ENCODE results near the gene KLF1. TPM values are rescaled to one million over a fixed set of nuclear protein-coding genes. Genes with fewer than 3 reads are reported as not detected.

The KLF1 gene
- total RNA-seq, 1 donor from 2014 or later, result not detected

- Mint-ChIP-seq H3K4me1 (ENCODE audit: unreplicated experiment) (peaks cover 19% of the 10 kb centered on the region), H3K9me3 (ENCODE audit: unreplicated experiment) (no peaks in the 10 kb centered on the region), H3K27ac (ENCODE audit: unreplicated experiment) (no peak overlapping the region), H3K4me3 (ENCODE audit: unreplicated experiment) (peak overlapping the region; percentile 55), H3K27me3 (ENCODE audit: unreplicated experiment) (peaks cover 59% of the 10 kb centered on the region), H3K36me3 (ENCODE audit: unreplicated experiment) (no peaks in the 10 kb centered on the region)
- no peak for DNase-seq (ENCODE audit: extremely low spot score, unreplicated experiment)
- TF ChIP-seq CTCF (IDR thresholded peaks at IDR 0.05), result no peak
Measured at GRCh38 chr19:12841094-12841493, 45.9 kb downstream of the KLF1 start.

GRCh38 chr19:12840091-12841079, 46.6 kb downstream of the KLF1 start:
- Mint-ChIP-seq H3K27ac (ENCODE audit: unreplicated experiment) (no peak overlapping the region), H3K4me1 (ENCODE audit: unreplicated experiment) (peaks cover 20% of the 10 kb centered on the region), H3K27me3 (ENCODE audit: unreplicated experiment) (peaks cover 66% of the 10 kb centered on the region), H3K9me3 (ENCODE audit: unreplicated experiment) (no peaks in the 10 kb centered on the region), H3K36me3 (ENCODE audit: unreplicated experiment) (no peaks in the 10 kb centered on the region), H3K4me3 (ENCODE audit: unreplicated experiment) (peak overlapping the region; percentile 55)
- no peak for DNase-seq (ENCODE audit: extremely low spot score, unreplicated experiment)
- no peak for TF ChIP-seq CTCF (IDR thresholded peaks at IDR 0.05)

- H3K27ac Mint-ChIP-seq (ENCODE audit: unreplicated experiment), result no peak overlapping the region
Measured at GRCh38 chr19:12838886-12839756, 47.9 kb downstream of the KLF1 start.

GRCh38 chr19:12838182-12838885, 48.7 kb downstream of the KLF1 start, which contains the start of gene MAST1:
TSS of gene MAST1 (plus strand) at chr19:12838515. CDS start at chr19:12838573, 58 bp downstream.
- peaks cover 24% of the 10 kb centered on the region for H3K4me1 Mint-ChIP-seq (ENCODE audit: unreplicated experiment)
- H3K9me3 Mint-ChIP-seq (ENCODE audit: unreplicated experiment), result no peaks in the 10 kb centered on the region
- no peak for DNase-seq (ENCODE audit: extremely low spot score, unreplicated experiment)
- peak; percentile 65 for TF ChIP-seq CTCF (IDR thresholded peaks at IDR 0.05)
- peaks cover 72% of the 10 kb centered on the region for H3K27me3 Mint-ChIP-seq (ENCODE audit: unreplicated experiment)
- H3K36me3 Mint-ChIP-seq (ENCODE audit: unreplicated experiment), result no peaks in the 10 kb centered on the region
- H3K4me3 Mint-ChIP-seq (ENCODE audit: unreplicated experiment), result peak within 1 kb of the TSS; percentile 50
- H3K27ac Mint-ChIP-seq (ENCODE audit: unreplicated experiment), result no peak within 1 kb of the TSS

More at GRCh38 chr19:12838886-12839756, 47.9 kb downstream of the KLF1 start:
- no peaks in the 10 kb centered on the region for H3K36me3 Mint-ChIP-seq (ENCODE audit: unreplicated experiment)
- no peaks in the 10 kb centered on the region for H3K9me3 Mint-ChIP-seq (ENCODE audit: unreplicated experiment)
- TF ChIP-seq CTCF (IDR thresholded peaks at IDR 0.05), result no peak
- H3K27me3 Mint-ChIP-seq (ENCODE audit: unreplicated experiment), result peaks cover 73% of the 10 kb centered on the region
- no peak overlapping the region for H3K4me3 Mint-ChIP-seq (ENCODE audit: unreplicated experiment)
- no peak for DNase-seq (ENCODE audit: extremely low spot score, unreplicated experiment)
- peaks cover 23% of the 10 kb centered on the region for H3K4me1 Mint-ChIP-seq (ENCODE audit: unreplicated experiment)

Measured in osteocyte (in vitro differentiated cells).